Measurements from ENCODE around the gene ANGPTL1.

Gene ANGPTL1

GRCh38 chr1:178899402-178899801 lies 28.5 kb upstream of the ANGPTL1 start:
- no peak overlapping the region for H3K9ac ChIP-seq
- peaks cover 3% of the 10 kb centered on the region; the same call in 1 of the 2 replicates for H3K9me3 ChIP-seq
- H3K4me2 ChIP-seq: no peak overlapping the region
- no peaks in the 10 kb centered on the region for H3K4me1 ChIP-seq
- TF ChIP-seq Cebpa-rat (IDR thresholded peaks at IDR 0.05): no peak
- peaks cover under 1% of the 10 kb centered on the region; the same call in 1 of the 2 replicates for H3K36me3 ChIP-seq
- no peaks in the 10 kb centered on the region for H3K27me3 ChIP-seq
- H3K4me3 ChIP-seq: no peak overlapping the region
- H3K27ac ChIP-seq: no peak overlapping the region
- no peaks in the 10 kb centered on the region for H4K20me1 ChIP-seq

GRCh38 chr1:178898401-178898800 lies 27.5 kb upstream of the ANGPTL1 start:
- Histone ChIP-seq H4K20me1 (no peaks in the 10 kb centered on the region), H3K36me3 (peaks cover 6% of the 10 kb centered on the region; the same call in 1 of the 2 replicates), H3K4me2 (no peak overlapping the region), H3K4me3 (no peak overlapping the region), H3K27ac (no peak overlapping the region), H3K9me3 (peaks cover 3% of the 10 kb centered on the region; the same call in 1 of the 2 replicates), H3K9ac (no peak overlapping the region), H3K27me3 (no peaks in the 10 kb centered on the region), H3K4me1 (no peaks in the 10 kb centered on the region)
- no peak for TF ChIP-seq Cebpa-rat (IDR thresholded peaks at IDR 0.05)

- Histone ChIP-seq H3K4me3 (no peak overlapping the region), H3K36me3 (peaks cover 6% of the 10 kb centered on the region; the same call in 1 of the 2 replicates), H4K20me1 (no peaks in the 10 kb centered on the region), H3K9ac (no peak overlapping the region), H3K4me1 (no peaks in the 10 kb centered on the region), H3K4me2 (no peak overlapping the region), H3K27me3 (no peaks in the 10 kb centered on the region), H3K27ac (no peak overlapping the region), H3K9me3 (peaks cover 3% of the 10 kb centered on the region; the same call in 1 of the 2 replicates)
- no peak for TF ChIP-seq Cebpa-rat (IDR thresholded peaks at IDR 0.05)
Observed at GRCh38 chr1:178895928-178896327, 25.1 kb upstream of the ANGPTL1 start.

GRCh38 chr1:178886551-178886950 lies 15.7 kb upstream of the ANGPTL1 start:
- Histone ChIP-seq H3K27me3 (no peaks in the 10 kb centered on the region), H3K4me3 (no peak overlapping the region), H3K4me2 (no peak overlapping the region), H3K9me3 (no peaks in the 10 kb centered on the region), H3K9ac (no peak overlapping the region), H3K4me1 (no peaks in the 10 kb centered on the region), H4K20me1 (no peaks in the 10 kb centered on the region), H3K36me3 (peaks cover 17% of the 10 kb centered on the region), H3K27ac (no peak overlapping the region)
- TF ChIP-seq Cebpa-rat (IDR thresholded peaks at IDR 0.05): no peak

GRCh38 chr1:178885869-178886268 lies 15.0 kb upstream of the ANGPTL1 start:
- Histone ChIP-seq H3K27ac (no peak overlapping the region), H3K4me3 (no peak overlapping the region), H3K27me3 (no peaks in the 10 kb centered on the region), H3K36me3 (peaks cover 17% of the 10 kb centered on the region), H3K4me2 (no peak overlapping the region), H3K9ac (no peak overlapping the region), H3K4me1 (no peaks in the 10 kb centered on the region), H3K9me3 (no peaks in the 10 kb centered on the region), H4K20me1 (no peaks in the 10 kb centered on the region)
- no peak for TF ChIP-seq Cebpa-rat (IDR thresholded peaks at IDR 0.05)

GRCh38 chr1:178881950-178882349 lies 11.1 kb upstream of the ANGPTL1 start:
- H3K9me3 ChIP-seq: no peaks in the 10 kb centered on the region
- H3K9ac ChIP-seq: no peak overlapping the region
- no peak overlapping the region for H3K27ac ChIP-seq
- H3K4me2 ChIP-seq: no peak overlapping the region
- H3K4me1 ChIP-seq: no peaks in the 10 kb centered on the region
- no peak overlapping the region for H3K4me3 ChIP-seq
- no peak for TF ChIP-seq Cebpa-rat (IDR thresholded peaks at IDR 0.05)
- H3K36me3 ChIP-seq: peaks cover 7% of the 10 kb centered on the region
- H4K20me1 ChIP-seq: no peaks in the 10 kb centered on the region
- no peaks in the 10 kb centered on the region for H3K27me3 ChIP-seq

- Histone ChIP-seq H3K4me3 (no peak overlapping the region), H3K9ac (no peak overlapping the region), H4K20me1 (no peaks in the 10 kb centered on the region), H3K4me1 (no peaks in the 10 kb centered on the region), H3K27me3 (no peaks in the 10 kb centered on the region), H3K36me3 (no peaks in the 10 kb centered on the region), H3K9me3 (no peaks in the 10 kb centered on the region), H3K27ac (no peak overlapping the region), H3K4me2 (no peak overlapping the region)
- TF ChIP-seq Cebpa-rat (IDR thresholded peaks at IDR 0.05): no peak
Observed at GRCh38 chr1:178877896-178878295, 7.0 kb upstream of the ANGPTL1 start.

- H3K9ac ChIP-seq: no peak overlapping the region
- no peaks in the 10 kb centered on the region for H3K4me1 ChIP-seq
- no peaks in the 10 kb centered on the region for H3K36me3 ChIP-seq
- H3K27ac ChIP-seq: no peak overlapping the region
- no peaks in the 10 kb centered on the region for H4K20me1 ChIP-seq
- no peak for TF ChIP-seq Cebpa-rat (IDR thresholded peaks at IDR 0.05)
- no peaks in the 10 kb centered on the region for H3K9me3 ChIP-seq
- H3K4me2 ChIP-seq: no peak overlapping the region
- H3K4me3 ChIP-seq: no peak overlapping the region
- no peaks in the 10 kb centered on the region for H3K27me3 ChIP-seq
Observed at GRCh38 chr1:178875936-178876335, 5.1 kb upstream of the ANGPTL1 start.

GRCh38 chr1:178874966-178875365 lies 4.1 kb upstream of the ANGPTL1 start:
- Histone ChIP-seq H3K4me2 (no peak overlapping the region), H3K4me1 (no peaks in the 10 kb centered on the region), H4K20me1 (no peaks in the 10 kb centered on the region), H3K9ac (no peak overlapping the region), H3K27ac (no peak overlapping the region), H3K4me3 (no peak overlapping the region), H3K36me3 (no peaks in the 10 kb centered on the region), H3K9me3 (no peaks in the 10 kb centered on the region), H3K27me3 (no peaks in the 10 kb centered on the region)
- TF ChIP-seq Cebpa-rat (IDR thresholded peaks at IDR 0.05): no peak

- Histone ChIP-seq H3K27ac (no peak overlapping the region), H4K20me1 (no peaks in the 10 kb centered on the region), H3K4me1 (no peaks in the 10 kb centered on the region), H3K9me3 (no peaks in the 10 kb centered on the region), H3K27me3 (no peaks in the 10 kb centered on the region), H3K4me3 (no peak overlapping the region), H3K36me3 (no peaks in the 10 kb centered on the region), H3K4me2 (no peak overlapping the region), H3K9ac (no peak overlapping the region)
- no peak for TF ChIP-seq Cebpa-rat (IDR thresholded peaks at IDR 0.05)
Observed at GRCh38 chr1:178871551-178872320, 859 bp upstream of the ANGPTL1 start.

Data from BLaER1 (cell line).